NCI-H1417 treated with DMSO at 0.1 percent for 48 hours (cell line): ENCODE results near the gene NUDT17.

ENCODE experiments used
- DNase-seq: peaks from one replicate; lab custom pipeline; 2025; lab: John Stamatoyannopoulos, UW

The NUDT17 gene

DNA sequence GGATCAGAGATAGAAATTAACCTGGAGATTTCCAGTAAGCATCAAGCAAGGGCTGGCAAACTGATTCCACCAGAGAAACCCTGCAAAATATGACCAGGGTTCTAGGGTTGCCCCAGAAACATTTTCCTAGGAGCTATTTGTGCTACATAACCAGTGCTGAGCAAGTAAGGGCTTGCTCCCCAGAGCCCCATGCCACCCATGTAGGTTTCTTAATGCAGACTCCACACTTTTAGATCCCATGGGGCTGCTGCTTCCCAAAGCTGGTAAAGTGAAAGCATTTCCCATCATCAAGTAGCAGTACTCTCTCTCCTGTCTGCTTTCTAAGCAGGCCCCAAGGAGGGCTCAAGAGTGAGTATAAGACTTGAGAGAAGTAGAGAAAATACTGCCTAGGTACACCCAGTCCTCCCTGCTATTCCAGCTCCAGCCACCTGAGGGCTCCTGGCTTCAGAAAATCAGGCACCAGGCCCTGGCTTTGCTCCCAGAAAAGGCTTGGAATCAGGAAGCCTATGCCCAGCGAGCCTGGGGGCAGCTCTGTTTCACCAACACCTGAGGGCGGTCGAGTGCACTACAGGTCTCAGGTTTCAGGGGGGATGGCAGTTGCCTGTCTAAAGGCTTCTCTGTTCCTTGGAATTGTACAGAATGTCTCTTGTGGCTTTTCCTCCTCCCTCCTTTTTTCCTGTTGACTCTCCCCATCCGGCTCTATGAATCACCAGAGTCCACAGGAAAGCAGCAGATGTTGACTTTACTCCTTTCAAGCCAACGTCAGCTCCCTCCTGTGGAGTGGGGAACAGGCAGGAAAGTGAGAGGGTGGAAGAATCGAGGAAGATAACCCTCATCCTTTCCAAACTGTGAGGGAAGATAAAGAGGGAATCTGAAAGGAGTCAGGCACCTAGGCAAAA is 46.4 kb downstream of the NUDT17 start:
- peak; percentile 85 for DNase-seq

- DNase-seq = no peak
Observed at GRCh38 chr1:145892486-145893087, 47.2 kb downstream of the NUDT17 start.

- DNase-seq = no peak
Observed at GRCh38 chr1:145893306-145894055, 48.1 kb downstream of the NUDT17 start.

- no peak for DNase-seq
Observed at GRCh38 chr1:145895471-145895870, 50.0 kb downstream of the NUDT17 start.

DNA sequence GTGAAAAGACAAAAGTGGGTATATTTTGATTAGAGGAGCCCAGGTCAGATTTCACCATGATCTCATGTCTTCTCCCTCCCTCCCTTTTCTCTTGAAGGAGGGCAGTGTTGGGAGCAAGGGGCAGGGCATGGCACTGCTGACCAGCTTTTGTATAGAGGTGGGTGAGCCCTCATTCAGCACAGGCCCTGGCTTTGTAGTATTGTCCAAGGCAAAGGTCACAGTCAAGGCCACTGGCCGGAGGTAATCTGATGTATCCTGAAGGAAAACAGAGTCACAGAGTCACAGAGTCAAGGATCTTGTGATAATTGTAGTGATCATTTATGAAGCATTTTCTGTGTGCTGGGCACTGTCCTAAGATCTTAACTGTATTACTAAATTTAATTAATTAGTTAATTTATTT is 52.5 kb downstream of the NUDT17 start:
- DNase-seq = no peak
